GM12873 (cell line): ENCODE measurements around the gene TTYH2.

ENCODE experiments used
- TF ChIP-seq, protein P1 (sequence below): IDR thresholded peaks from 2 replicates; pipeline ENCODE4 v1.5.1; 2012; ENCODE audit warnings: low read depth, mild to moderate bottlenecking, moderate library complexity, low read length, control low read depth; ENCODE audit not compliant: insufficient read depth; ENCODE audit errors: missing control alignments

TTYH2 gene

DNA sequence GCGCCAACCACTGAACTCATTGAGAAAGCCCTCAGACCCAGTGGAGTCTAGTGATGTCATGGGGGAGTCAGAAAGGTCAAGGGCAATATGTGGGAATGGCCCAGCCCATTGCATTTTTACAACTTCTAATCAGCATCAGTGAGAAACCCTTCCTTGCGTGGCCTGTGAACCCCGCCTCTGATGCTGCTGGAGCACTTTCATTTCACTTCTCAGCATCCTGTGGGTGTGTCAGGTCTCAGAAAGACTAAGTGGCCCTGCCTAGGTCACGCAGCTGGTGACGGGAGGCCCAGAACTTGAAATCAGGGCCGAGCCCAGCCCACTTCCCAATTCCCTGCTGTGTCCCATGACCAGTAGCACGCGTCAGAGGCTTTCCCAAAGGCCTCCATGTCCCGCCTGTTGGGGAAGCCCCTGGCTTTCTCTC is 66.7 kb downstream of the TTYH2 start:
- TF ChIP-seq, protein P1, sequence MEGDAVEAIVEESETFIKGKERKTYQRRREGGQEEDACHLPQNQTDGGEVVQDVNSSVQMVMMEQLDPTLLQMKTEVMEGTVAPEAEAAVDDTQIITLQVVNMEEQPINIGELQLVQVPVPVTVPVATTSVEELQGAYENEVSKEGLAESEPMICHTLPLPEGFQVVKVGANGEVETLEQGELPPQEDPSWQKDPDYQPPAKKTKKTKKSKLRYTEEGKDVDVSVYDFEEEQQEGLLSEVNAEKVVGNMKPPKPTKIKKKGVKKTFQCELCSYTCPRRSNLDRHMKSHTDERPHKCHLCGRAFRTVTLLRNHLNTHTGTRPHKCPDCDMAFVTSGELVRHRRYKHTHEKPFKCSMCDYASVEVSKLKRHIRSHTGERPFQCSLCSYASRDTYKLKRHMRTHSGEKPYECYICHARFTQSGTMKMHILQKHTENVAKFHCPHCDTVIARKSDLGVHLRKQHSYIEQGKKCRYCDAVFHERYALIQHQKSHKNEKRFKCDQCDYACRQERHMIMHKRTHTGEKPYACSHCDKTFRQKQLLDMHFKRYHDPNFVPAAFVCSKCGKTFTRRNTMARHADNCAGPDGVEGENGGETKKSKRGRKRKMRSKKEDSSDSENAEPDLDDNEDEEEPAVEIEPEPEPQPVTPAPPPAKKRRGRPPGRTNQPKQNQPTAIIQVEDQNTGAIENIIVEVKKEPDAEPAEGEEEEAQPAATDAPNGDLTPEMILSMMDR: no peak

DNA sequence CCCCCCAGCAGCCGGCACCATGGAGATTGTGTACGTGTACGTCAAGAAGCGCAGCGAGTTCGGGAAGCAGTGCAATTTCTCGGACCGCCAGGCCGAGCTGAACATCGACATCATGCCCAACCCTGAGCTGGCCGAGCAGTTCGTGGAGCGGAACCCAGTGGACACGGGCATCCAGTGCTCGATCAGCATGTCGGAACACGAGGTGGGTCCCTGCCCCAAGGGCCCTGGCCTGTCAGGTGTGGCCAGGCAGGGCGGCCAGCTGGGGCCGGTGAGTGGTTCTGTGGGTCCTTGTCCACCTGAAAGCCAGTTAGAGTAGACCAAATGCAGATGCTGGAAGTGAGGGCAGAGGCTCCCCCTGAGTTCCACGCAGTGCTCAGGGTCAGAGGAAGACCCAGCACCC is 68.4 kb downstream of the TTYH2 start:
- TF ChIP-seq, protein P1: no peak

DNA sequence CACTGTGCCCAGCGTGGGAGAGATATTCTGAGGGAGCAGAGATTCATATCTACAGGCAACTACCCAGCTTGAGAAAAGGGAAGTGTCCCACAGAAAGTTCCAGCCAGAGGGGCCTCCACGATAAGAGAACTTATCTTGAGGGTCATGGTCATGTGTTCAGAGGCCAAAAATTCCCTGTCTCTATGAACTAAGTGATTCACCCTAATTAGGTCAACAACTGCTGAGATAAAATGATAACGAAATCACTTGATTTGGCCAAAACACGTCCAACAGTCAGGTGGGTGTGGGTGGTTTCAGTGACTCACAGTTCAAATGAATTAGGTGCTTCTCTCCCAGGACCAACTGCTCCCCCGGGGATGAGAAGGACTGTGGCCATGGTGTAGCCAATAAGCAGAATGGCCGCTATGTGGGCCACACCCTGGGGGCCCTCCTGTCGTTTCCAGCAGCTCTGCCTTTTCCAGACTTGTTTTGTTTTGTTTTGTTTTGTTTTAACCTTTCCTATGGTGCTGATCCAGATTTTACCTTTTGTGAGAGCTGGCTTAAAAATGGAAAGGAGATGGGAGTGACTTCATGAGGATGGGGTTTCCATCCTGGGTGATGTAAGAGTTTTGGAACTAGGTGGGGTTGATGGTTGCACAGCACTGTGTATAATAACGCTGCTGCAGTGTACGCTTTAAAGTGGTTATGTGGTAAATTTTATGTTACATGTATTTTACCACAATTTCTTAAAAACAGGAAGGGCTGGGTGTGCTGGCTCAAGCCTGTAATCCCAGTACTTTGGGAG is 69.4 kb downstream of the TTYH2 start:
- TF ChIP-seq, protein P1: no peak

DNA sequence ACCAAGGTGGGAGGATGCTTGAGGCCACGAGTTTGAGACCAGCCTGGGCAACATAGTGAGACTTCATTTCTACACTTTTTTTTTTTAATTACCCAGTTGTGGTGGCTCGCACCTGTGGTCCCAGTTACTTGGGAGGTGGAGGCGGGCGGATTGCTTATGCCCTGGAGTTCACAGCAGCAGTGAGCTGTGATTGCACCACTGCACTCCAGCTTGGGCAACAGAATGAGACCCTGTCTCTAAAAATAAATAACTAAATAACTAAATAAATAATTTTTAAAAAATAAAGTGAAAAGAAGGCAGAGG is 70.0 kb downstream of the TTYH2 start:
- TF ChIP-seq, protein P1: no peak

DNA sequence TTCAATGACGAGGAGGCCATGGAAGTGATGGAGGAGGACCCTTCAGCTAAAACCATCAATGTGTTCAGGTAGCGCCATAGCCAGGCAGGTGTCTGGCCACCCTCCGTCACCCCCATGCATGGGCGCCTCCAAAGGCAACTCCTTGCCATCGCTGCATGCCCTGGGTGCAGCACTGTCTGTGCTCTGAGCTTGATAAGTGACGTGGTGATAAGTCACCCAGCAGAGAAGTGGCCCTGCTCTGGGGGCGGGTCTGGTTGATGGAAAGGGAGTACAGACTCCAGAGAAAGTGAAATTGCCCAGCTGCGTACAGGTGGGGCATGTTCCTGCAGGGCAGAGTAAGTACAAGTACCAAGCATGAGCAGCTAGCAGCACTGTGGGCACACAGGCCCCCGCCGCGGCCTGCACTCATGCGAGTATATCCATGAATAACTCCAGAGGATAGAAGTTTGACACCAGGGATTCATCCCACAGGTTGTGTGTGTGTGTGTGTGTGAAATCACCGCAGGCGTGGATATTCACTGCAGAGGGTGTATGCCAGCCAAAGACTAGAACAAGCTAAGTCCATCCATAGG is 73.7 kb downstream of the TTYH2 start:
- TF ChIP-seq, protein P1: no peak

DNA sequence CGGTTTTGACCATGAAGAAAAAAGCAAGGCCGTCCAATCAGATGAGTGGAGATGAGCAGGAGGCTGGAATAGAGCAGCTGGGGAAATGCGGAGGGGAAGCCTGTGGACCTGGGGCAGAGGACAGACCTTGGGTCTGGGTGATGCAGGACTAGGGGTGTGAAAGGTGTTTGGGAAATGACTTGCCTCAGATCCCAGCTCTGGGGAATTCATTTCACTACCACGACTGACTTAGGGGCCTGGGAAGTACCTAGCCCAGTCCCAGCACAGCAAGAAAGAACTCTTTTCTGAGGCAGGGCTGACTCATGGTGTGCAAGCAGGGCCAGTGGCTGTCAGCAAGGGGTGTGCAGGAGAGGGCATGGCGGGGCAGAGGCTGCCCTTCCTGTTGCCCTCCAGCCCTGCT is 75.4 kb downstream of the TTYH2 start:
- TF ChIP-seq, protein P1: no peak

DNA sequence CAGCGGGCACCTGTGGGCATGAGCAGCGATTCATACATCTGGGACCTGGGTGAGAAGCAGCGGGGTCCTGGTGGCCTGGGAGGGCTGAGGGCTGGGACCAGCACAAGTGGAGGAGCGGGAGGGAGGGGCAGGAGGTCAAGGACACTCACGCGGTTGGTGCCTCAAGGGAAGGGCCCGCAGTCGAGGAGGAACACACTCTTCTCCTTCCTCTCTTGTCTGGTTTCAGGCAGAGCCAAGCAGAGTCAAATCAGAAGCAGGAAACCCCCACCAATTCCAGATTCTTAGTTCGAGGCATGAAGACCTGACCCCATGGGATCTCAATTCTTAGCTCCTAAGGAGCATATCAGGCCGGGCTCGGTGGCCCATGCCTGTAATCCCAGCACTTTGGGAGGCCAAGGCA is 76.3 kb downstream of the TTYH2 start:
- TF ChIP-seq, protein P1: no peak
